ENCODE measurements around the gene CHMP1B. TPM values are rescaled to one million over a fixed set of nuclear protein-coding genes. Genes with fewer than 3 reads are reported as not detected.

Gene CHMP1B
- total and polyA plus RNA-seq, 2 donors (not counting 1 experiment from before 2014, with no cell fraction given), result 26.5 to 49.7 TPM

DNA sequence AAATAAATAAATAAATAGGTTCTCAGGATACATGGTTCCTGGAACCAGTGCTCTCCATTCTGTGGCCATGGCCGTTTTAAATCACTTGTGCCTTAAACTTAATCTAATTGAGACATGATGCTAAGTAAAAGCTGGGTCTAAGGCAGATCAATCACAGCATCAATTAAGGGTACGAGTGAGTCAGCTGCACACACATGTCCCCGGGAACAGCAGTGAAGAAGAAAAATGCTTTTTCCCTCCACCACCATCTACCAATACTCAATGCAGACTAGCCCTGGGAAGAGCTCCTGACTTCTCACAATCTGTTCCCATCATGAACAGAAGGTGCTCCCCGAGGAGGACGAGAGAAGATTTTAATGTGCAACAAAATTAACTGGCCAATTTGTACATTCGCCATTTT lies 6.8 kb upstream of the CHMP1B start:
- Histone ChIP-seq H3K36me3 (ENCODE audit: control insufficient read depth, insufficient read depth, low read length) (no peaks in the 10 kb centered on the region), H3K9ac (ENCODE audit: insufficient read depth, low read length) (no peak overlapping the region), H3K4me3 (replicated peaks in 1 of 4; ENCODE audit: control extremely low read depth in 1 of 4, insufficient read depth in 1 of 4, low read depth in 3 of 4, low read length in 4 of 4) (no peak overlapping the region), H3K79me2 (ENCODE audit: control insufficient read depth, insufficient read depth, low read length) (no peaks in the 10 kb centered on the region), H4K20me1 (ENCODE audit: control insufficient read depth, extremely low read depth, insufficient read depth, low read length) (no peaks in the 10 kb centered on the region), H3K9me3 (ENCODE audit: control insufficient read depth, insufficient read depth, low read depth, low read length) (no peaks in the 10 kb centered on the region), H3K4me2 (ENCODE audit: extremely low read depth, insufficient read depth, low read length) (no peak overlapping the region), H3K27me3 (ENCODE audit: control insufficient read depth, insufficient read depth, low read length) (no peaks in the 10 kb centered on the region), H3K4me1 (ENCODE audit: control insufficient read depth, extremely low read depth, insufficient read depth, low read length) (no peaks in the 10 kb centered on the region), H3K27ac (ENCODE audit: insufficient read depth, low read length) (no peak overlapping the region), H2AFZ (ENCODE audit: low read length) (no peak overlapping the region)
- DNase-seq (ENCODE audit: low read depth in 2 of 2), result no peak
- TF ChIP-seq EZH2 (IDR thresholded peaks at IDR 0.05; ENCODE audit: low read length, missing control alignments) (no peak), CTCF (conservative IDR thresholded peaks at IDR 0.05 in 1 of 2, IDR thresholded peaks at IDR 0.05 in 1 of 2; ENCODE audit: low read depth in 1 of 2, low read length in 2 of 2) (no peak)

DNA sequence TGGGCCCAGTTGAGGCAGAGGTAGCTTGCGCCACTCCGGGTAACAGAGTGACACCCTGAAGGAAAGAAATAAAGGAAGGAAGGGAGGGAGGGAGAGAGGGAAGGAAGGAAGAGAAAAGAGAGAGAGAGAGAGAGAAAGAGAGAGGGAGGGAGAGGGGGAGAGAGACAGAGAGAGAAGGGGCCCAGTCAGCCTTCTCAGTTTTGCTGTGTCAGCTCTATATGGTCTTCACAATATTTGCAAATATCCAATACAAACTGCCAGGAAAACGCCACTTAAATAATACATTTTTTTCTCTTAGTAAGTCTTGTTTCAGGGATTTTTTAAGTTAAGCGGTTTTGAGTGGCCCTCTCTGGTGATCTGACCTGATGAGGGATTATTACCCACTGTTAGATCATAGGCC lies 5.6 kb upstream of the CHMP1B start:
- Histone ChIP-seq H3K9ac (ENCODE audit: insufficient read depth, low read length) (no peak overlapping the region), H3K4me2 (ENCODE audit: extremely low read depth, insufficient read depth, low read length) (no peak overlapping the region)

DNA sequence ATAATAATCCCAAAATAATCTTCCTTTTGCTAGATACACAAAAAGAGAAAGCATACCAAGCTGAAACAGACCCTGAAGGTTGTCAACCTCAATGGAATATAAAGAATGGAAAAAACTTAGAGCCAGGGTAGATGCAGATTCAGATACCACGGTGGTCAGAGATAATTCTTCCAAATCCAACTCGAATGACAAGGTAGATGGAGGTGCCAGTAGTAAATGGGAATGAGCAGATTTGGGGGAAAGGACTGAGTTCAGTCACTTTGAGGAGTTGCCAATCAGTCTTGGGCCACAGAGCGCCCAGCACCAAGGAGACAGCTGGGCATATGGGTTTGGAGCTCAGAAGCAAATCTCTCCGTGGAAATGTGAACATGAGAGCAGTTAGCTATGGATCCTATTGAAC lies 3.4 kb upstream of the CHMP1B start:
- TF ChIP-seq CTCF (conservative IDR thresholded peaks at IDR 0.05 in 1 of 2, IDR thresholded peaks at IDR 0.05 in 1 of 2; ENCODE audit: low read depth in 1 of 2, low read length in 2 of 2) (no peak), EZH2 (IDR thresholded peaks at IDR 0.05; ENCODE audit: low read length, missing control alignments) (no peak)
- Histone ChIP-seq H2AFZ (ENCODE audit: low read length) (no peak overlapping the region), H3K27me3 (ENCODE audit: control insufficient read depth, insufficient read depth, low read length) (no peaks in the 10 kb centered on the region), H3K9me3 (ENCODE audit: control insufficient read depth, insufficient read depth, low read depth, low read length) (no peaks in the 10 kb centered on the region), H3K9ac (ENCODE audit: insufficient read depth, low read length) (no peak overlapping the region), H3K36me3 (ENCODE audit: control insufficient read depth, insufficient read depth, low read length) (no peaks in the 10 kb centered on the region), H3K4me2 (ENCODE audit: extremely low read depth, insufficient read depth, low read length) (no peak overlapping the region), H3K79me2 (ENCODE audit: control insufficient read depth, insufficient read depth, low read length) (peaks cover 15% of the 10 kb centered on the region), H4K20me1 (ENCODE audit: control insufficient read depth, extremely low read depth, insufficient read depth, low read length) (no peaks in the 10 kb centered on the region), H3K4me3 (replicated peaks in 1 of 4; ENCODE audit: control extremely low read depth in 1 of 4, insufficient read depth in 1 of 4, low read depth in 3 of 4, low read length in 4 of 4) (no peak overlapping the region), H3K4me1 (ENCODE audit: control insufficient read depth, extremely low read depth, insufficient read depth, low read length) (peaks cover 2% of the 10 kb centered on the region), H3K27ac (ENCODE audit: insufficient read depth, low read length) (no peak overlapping the region)
- DNase-seq (ENCODE audit: low read depth in 2 of 2), result no peak

More for the DNA sequence above, 5.6 kb upstream of the CHMP1B start:
- Histone ChIP-seq H4K20me1 (ENCODE audit: control insufficient read depth, extremely low read depth, insufficient read depth, low read length) (no peaks in the 10 kb centered on the region), H3K4me1 (ENCODE audit: control insufficient read depth, extremely low read depth, insufficient read depth, low read length) (peaks cover 2% of the 10 kb centered on the region), H2AFZ (ENCODE audit: low read length) (no peak overlapping the region), H3K36me3 (ENCODE audit: control insufficient read depth, insufficient read depth, low read length) (no peaks in the 10 kb centered on the region), H3K9me3 (ENCODE audit: control insufficient read depth, insufficient read depth, low read depth, low read length) (no peaks in the 10 kb centered on the region), H3K79me2 (ENCODE audit: control insufficient read depth, insufficient read depth, low read length) (no peaks in the 10 kb centered on the region), H3K27me3 (ENCODE audit: control insufficient read depth, insufficient read depth, low read length) (no peaks in the 10 kb centered on the region), H3K4me3 (replicated peaks in 1 of 4; ENCODE audit: control extremely low read depth in 1 of 4, insufficient read depth in 1 of 4, low read depth in 3 of 4, low read length in 4 of 4) (no peak overlapping the region), H3K27ac (ENCODE audit: insufficient read depth, low read length) (no peak overlapping the region)
- DNase-seq (ENCODE audit: low read depth in 2 of 2), result no peak
- no peak for TF ChIP-seq EZH2 (IDR thresholded peaks at IDR 0.05; ENCODE audit: low read length, missing control alignments)
- no peak for TF ChIP-seq CTCF (conservative IDR thresholded peaks at IDR 0.05 in 1 of 2, IDR thresholded peaks at IDR 0.05 in 1 of 2; ENCODE audit: low read depth in 1 of 2, low read length in 2 of 2)
